Ramos (cell line): ENCODE results near the gene RELB.

Source experiments
- in situ Hi-C: fragments of 300-500 bp; cut with MboI; formaldehyde crosslinking; loops from one replicate; pipeline ENCODE4 v1.14.3; 2022; ENCODE audit warnings: low sequenced_read_pairs; ENCODE audit not compliant: unreplicated experiment

Gene RELB

GRCh38 chr19:45019187-45019586 lies 17.9 kb downstream of the RELB start:
- in situ Hi-C loops: no loop called here

- in situ Hi-C loops: no loop called here
Measured at GRCh38 chr19:45020071-45020470, 18.8 kb downstream of the RELB start.

GRCh38 chr19:45021971-45022370 lies 20.7 kb downstream of the RELB start:
- in situ Hi-C loops: no loop called here

- in situ Hi-C loops: no loop called here
Measured at GRCh38 chr19:45023048-45023447, 21.8 kb downstream of the RELB start.

- in situ Hi-C loops: no loop called here
Measured at GRCh38 chr19:45025264-45025663, 24.0 kb downstream of the RELB start.

GRCh38 chr19:45027371-45027770 lies 26.1 kb downstream of the RELB start:
- in situ Hi-C loops: no loop called here

- in situ Hi-C loops: no loop called here
Measured at GRCh38 chr19:45030825-45031224, 29.6 kb downstream of the RELB start.

- in situ Hi-C loops: no loop called here
Measured at GRCh38 chr19:45032421-45032820, 31.2 kb downstream of the RELB start.

- in situ Hi-C loops: no loop called here
Measured at GRCh38 chr19:45035755-45036154, 34.5 kb downstream of the RELB start.

- in situ Hi-C loops: no loop called here
Measured at GRCh38 chr19:45037393-45038169, 36.3 kb downstream of the RELB start.

- in situ Hi-C loops: no loop called here
Measured at GRCh38 chr19:45038931-45039893, 37.9 kb downstream of the RELB start, which contains the start of gene CLASRP. CLASRP (plus strand) TSS chr19:45039045; CDS start chr19:45040213, 1,168 bp downstream.

GRCh38 chr19:45040059-45040771 lies 39.0 kb downstream of the RELB start:
- in situ Hi-C loops: no loop called here

GRCh38 chr19:45041125-45041524 lies 39.9 kb downstream of the RELB start:
- in situ Hi-C loops: no loop called here

GRCh38 chr19:45045671-45046353 lies 44.5 kb downstream of the RELB start:
- in situ Hi-C loops: no loop called here

GRCh38 chr19:45046355-45046754 lies 45.1 kb downstream of the RELB start:
- in situ Hi-C loops: no loop called here

- in situ Hi-C loops: no loop called here
Measured at GRCh38 chr19:45047188-45047797, 46.0 kb downstream of the RELB start.

GRCh38 chr19:45049073-45049736 lies 47.9 kb downstream of the RELB start:
- in situ Hi-C loops: no loop called here

GRCh38 chr19:45050036-45050435 lies 48.8 kb downstream of the RELB start:
- in situ Hi-C loops: loop anchor here (10.0 to 25.0 kb wide), 2 partner anchors 145 to 1288 kb away; partner anchors contain the start of genes APOE and SMG9
